Prostate gland (tissue), 2 donors: Measurements from ENCODE around the gene SRPRB.

ENCODE experiments used
- CTCF ChIP-seq, 4 experiments: fragments of 200-600 bp in 2 of 4; fragments of 450-650 bp in 2 of 4; sonication (generic) in 2 of 4; IDR thresholded peaks; 1 replicate in 3 of 4; 2 replicates in 1 of 4; pipeline ENCODE4 v1.5.1; 2016 to 2019; ENCODE audit warnings: antibody characterized with exemption in 4 of 4, mild to moderate bottlenecking in 2 of 4, moderate library complexity in 2 of 4
- POLR2A ChIP-seq: fragments of 450-650 bp; IDR thresholded peaks from one replicate; pipeline ENCODE4 v1.6.1; 2016; ENCODE audit warnings: antibody characterized with exemption, mild to moderate bottlenecking

- TF ChIP-seq CTCF (IDR thresholded peaks at IDR 0.05) (no peak), POLR2A (no peak)
Observed at GRCh38 chr3:133853063-133853924, 47.7 kb downstream of the SRPRB start.
